ENCODE results near the gene CD81.

CD81 gene

GRCh38 chr11:2442589-2442988, 65.5 kb downstream of the CD81 start:
- peaks cover 79% of the 10 kb centered on the region for H3K27me3 Mint-ChIP-seq (ENCODE audit: low read depth)
- no peak for TF ChIP-seq CTCF (IDR thresholded peaks at IDR 0.05; ENCODE audit: unreplicated experiment in 3 of 3)
- H3K27ac Mint-ChIP-seq = no peak overlapping the region
- H3K4me3 Mint-ChIP-seq = peak overlapping the region in 1 of 3 experiments; percentile 22
- no peaks in the 10 kb centered on the region for H3K4me1 Mint-ChIP-seq
- peaks cover 15% of the 10 kb centered on the region for H3K9me3 Mint-ChIP-seq
- H3K36me3 Mint-ChIP-seq (ENCODE audit: low read depth) = no peaks in the 10 kb centered on the region

- no peak overlapping the region for H3K27ac Mint-ChIP-seq
- TF ChIP-seq CTCF (IDR thresholded peaks at IDR 0.05; ENCODE audit: unreplicated experiment in 3 of 3) = no peak
- no peaks in the 10 kb centered on the region for H3K4me1 Mint-ChIP-seq
- H3K9me3 Mint-ChIP-seq = peaks cover 15% of the 10 kb centered on the region
- H3K27me3 Mint-ChIP-seq (ENCODE audit: low read depth) = peaks cover 79% of the 10 kb centered on the region
- peak overlapping the region; percentile 38 to 54 (median 49) for H3K4me3 Mint-ChIP-seq
- H3K36me3 Mint-ChIP-seq (ENCODE audit: low read depth) = no peaks in the 10 kb centered on the region
These were observed 66.3 kb downstream of the CD81 start for GRCh38 chr11:2443406-2443805.

GRCh38 chr11:2443881-2444820, 67.0 kb downstream of the CD81 start, which contains the start of gene TRPM5:
TSS of gene TRPM5 (minus strand) at chr11:2444514. CDS start at chr11:2423036, 21,478 bp downstream.
- H3K27me3 Mint-ChIP-seq (ENCODE audit: low read depth) = peaks cover 75% of the 10 kb centered on the region
- H3K4me3 Mint-ChIP-seq = peak within 1 kb of the TSS; percentile 69 to 82 (median 81)
- TF ChIP-seq CTCF (IDR thresholded peaks at IDR 0.05; ENCODE audit: unreplicated experiment in 3 of 3) = no peak
- no peaks in the 10 kb centered on the region for H3K4me1 Mint-ChIP-seq
- H3K36me3 Mint-ChIP-seq (ENCODE audit: low read depth) = no peaks in the 10 kb centered on the region
- peaks cover 15% of the 10 kb centered on the region for H3K9me3 Mint-ChIP-seq
- H3K27ac Mint-ChIP-seq = no peak within 1 kb of the TSS

GRCh38 chr11:2444821-2445745, 68.0 kb downstream of the CD81 start, which contains the start of gene KCNQ1:
TSS of gene KCNQ1 (plus strand) at chr11:2445008. CDS start at chr11:2445099, 91 bp downstream.
- Mint-ChIP-seq H3K27me3 (ENCODE audit: low read depth) (peaks cover 69% of the 10 kb centered on the region), H3K4me3 (peak within 1 kb of the TSS; percentile 69 to 82 (median 81)), H3K4me1 (no peaks in the 10 kb centered on the region), H3K27ac (no peak within 1 kb of the TSS), H3K36me3 (ENCODE audit: low read depth) (no peaks in the 10 kb centered on the region), H3K9me3 (peaks cover 15% of the 10 kb centered on the region)
- TF ChIP-seq CTCF (IDR thresholded peaks at IDR 0.05; ENCODE audit: unreplicated experiment in 3 of 3) = no peak

- no peaks in the 10 kb centered on the region for H3K4me1 Mint-ChIP-seq
- no peaks in the 10 kb centered on the region for H3K36me3 Mint-ChIP-seq (ENCODE audit: low read depth)
- H3K9me3 Mint-ChIP-seq = peaks cover 15% of the 10 kb centered on the region
- H3K27ac Mint-ChIP-seq = no peak overlapping the region
- peak overlapping the region; percentile 69 to 82 (median 81) for H3K4me3 Mint-ChIP-seq
- TF ChIP-seq CTCF (IDR thresholded peaks at IDR 0.05; ENCODE audit: unreplicated experiment in 3 of 3) = no peak
- peaks cover 60% of the 10 kb centered on the region for H3K27me3 Mint-ChIP-seq (ENCODE audit: low read depth)
These were observed 68.8 kb downstream of the CD81 start for GRCh38 chr11:2445746-2446551.

Measured in nephron (organoid).